Calu3 (cell line): ENCODE data around the gene WWOX. TPM values are rescaled to one million over a fixed set of nuclear protein-coding genes. Genes with fewer than 3 reads are reported as not detected.

Source experiments
- BruUV-seq: library from RNA; stranded (reverse); fragments of 400-500 nt; replicated peaks from 2 replicates; lab custom pipeline; 2021; lab: Mats Ljungman, UMichigan
- CTCF ChIA-PET: fragments of 300-600 bp; sonication (Branson Sonifier 250); formaldehyde crosslinking; loops from one replicate; lab custom pipeline; 2022; ENCODE audit warnings: antibody characterized with exemption; lab: Charles Lee
- DNase-seq: peaks from one replicate; pipeline ENCODE4 v3.0.0; 2022
- H3K27ac Mint-ChIP-seq: one replicate; pipeline ENCODE4 v1.8.0; 2022; ENCODE audit warnings: mixed read lengths; ENCODE audit not compliant: unreplicated experiment
- H3K27me3 Mint-ChIP-seq: one replicate; pipeline ENCODE4 v1.8.0; 2022; ENCODE audit warnings: mixed read lengths; ENCODE audit not compliant: unreplicated experiment
- H3K36me3 Mint-ChIP-seq: one replicate; pipeline ENCODE4 v1.8.0; 2022; ENCODE audit warnings: mild to moderate bottlenecking, moderate library complexity, mixed read lengths; ENCODE audit not compliant: insufficient read depth, unreplicated experiment
- H3K4me1 Mint-ChIP-seq: one replicate; pipeline ENCODE4 v1.8.0; 2022; ENCODE audit warnings: mild to moderate bottlenecking, low read depth, mixed read lengths; ENCODE audit not compliant: unreplicated experiment
- H3K4me3 Mint-ChIP-seq: one replicate; pipeline ENCODE4 v1.8.0; 2022; ENCODE audit warnings: mild to moderate bottlenecking, low read depth, moderate library complexity, mixed read lengths; ENCODE audit not compliant: unreplicated experiment
- H3K9me3 Mint-ChIP-seq: one replicate; pipeline ENCODE4 v1.8.0; 2022; ENCODE audit warnings: low read depth, mixed read lengths; ENCODE audit not compliant: unreplicated experiment
- intact Hi-C: fragments of 100-400 bp; cut with micrococcal nuclease; formaldehyde crosslinking; loops from one replicate; pipeline ENCODE4 v1.10.0; 2022; ENCODE audit not compliant: unreplicated experiment
- total RNA-seq: library from RNA; stranded (reverse); gene quantifications from 2 replicates; pipeline ENCODE4 v1.2.3, GENCODE V29; 2022
- TF ChIP-seq, protein P1 (sequence below): fragments of 200-600 bp; IDR thresholded peaks from one replicate; pipeline ENCODE4 v1.8.0; 2022; ENCODE audit warnings: antibody characterized with exemption; ENCODE audit not compliant: unreplicated experiment

Gene WWOX
- total RNA-seq, 1 experiment from 2014 or later, result 33.5 TPM

DNA sequence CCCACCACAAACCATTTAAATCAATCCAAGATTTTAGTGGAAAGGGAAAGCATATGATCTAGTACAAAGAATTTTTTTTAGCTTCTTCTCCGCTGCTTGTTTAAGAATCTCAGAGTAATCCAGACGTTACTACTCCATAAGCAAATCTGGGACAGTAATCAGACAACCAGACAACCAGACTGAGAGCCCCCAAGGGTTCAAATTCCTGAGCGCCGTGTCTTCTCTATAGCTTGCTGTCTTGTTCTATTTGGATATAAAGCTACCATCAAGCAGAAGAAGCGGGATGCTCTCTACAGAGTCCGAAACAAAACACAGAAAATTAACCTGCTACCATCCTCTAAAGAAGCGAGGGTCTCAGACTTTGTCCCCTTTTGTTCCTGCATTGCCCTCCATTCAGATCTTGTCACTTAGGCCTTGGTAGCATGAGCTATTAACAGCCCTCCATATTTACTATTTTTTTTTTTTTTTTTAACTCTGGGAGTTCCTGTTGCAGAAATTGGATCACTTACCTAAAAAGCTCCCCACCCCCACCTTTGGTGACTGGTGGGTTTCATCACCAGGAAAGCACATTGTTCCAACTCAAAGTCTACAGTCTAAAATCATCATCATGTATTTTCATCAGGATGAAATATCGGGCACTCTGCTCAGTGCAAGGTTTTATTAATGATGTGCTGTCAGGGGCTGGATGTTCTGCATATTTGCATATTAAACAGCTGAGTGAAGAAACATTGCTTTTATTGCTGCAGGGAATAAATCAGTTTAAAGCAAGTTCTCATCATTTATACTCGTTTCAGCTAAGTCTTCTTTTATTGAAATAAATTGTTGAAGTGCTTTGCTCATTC, 576.7 kb downstream of the WWOX start:
- no TSS peak for BruUV-seq
- H3K9me3 Mint-ChIP-seq, result peaks cover 3% of the 10 kb centered on the region
- H3K27me3 Mint-ChIP-seq, result no peaks in the 10 kb centered on the region
- no peaks in the 10 kb centered on the region for H3K36me3 Mint-ChIP-seq
- TF ChIP-seq, protein P1, sequence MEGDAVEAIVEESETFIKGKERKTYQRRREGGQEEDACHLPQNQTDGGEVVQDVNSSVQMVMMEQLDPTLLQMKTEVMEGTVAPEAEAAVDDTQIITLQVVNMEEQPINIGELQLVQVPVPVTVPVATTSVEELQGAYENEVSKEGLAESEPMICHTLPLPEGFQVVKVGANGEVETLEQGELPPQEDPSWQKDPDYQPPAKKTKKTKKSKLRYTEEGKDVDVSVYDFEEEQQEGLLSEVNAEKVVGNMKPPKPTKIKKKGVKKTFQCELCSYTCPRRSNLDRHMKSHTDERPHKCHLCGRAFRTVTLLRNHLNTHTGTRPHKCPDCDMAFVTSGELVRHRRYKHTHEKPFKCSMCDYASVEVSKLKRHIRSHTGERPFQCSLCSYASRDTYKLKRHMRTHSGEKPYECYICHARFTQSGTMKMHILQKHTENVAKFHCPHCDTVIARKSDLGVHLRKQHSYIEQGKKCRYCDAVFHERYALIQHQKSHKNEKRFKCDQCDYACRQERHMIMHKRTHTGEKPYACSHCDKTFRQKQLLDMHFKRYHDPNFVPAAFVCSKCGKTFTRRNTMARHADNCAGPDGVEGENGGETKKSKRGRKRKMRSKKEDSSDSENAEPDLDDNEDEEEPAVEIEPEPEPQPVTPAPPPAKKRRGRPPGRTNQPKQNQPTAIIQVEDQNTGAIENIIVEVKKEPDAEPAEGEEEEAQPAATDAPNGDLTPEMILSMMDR, result no peak
- no peak overlapping the region for H3K4me3 Mint-ChIP-seq
- CTCF ChIA-PET, result no interaction called here
- no peak for DNase-seq
- no peak overlapping the region for H3K27ac Mint-ChIP-seq
- H3K4me1 Mint-ChIP-seq, result no peaks in the 10 kb centered on the region
- intact Hi-C loops, result no loop called here

DNA sequence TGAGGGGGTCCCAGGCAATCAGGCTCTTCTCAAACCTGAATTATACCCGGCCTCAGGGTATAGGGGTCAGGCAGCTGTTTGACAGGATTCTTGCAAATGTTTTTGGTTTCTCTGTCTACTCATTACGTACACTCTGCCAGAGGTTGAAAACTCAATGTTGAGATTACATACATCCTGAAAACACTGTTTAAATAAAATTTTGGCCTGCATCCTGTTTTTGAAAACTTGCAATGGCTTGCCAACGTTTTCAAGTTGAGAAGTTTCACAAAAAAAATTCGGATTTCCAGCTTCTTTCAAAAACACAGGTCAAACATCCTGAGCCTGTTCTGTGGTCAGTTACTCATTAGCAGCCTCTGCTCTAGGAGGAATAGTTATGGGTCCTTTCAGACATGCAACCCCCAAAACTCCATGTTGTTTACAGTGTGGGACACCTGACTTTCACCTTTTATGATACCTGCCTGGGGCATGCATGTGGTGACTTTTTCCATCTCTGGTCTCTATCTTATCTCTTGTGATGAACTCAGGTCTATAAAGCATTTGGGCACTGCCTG, 577.8 kb downstream of the WWOX start:
- Mint-ChIP-seq H3K9me3 (peaks cover 3% of the 10 kb centered on the region), H3K36me3 (no peaks in the 10 kb centered on the region), H3K27ac (no peak overlapping the region), H3K27me3 (no peaks in the 10 kb centered on the region), H3K4me1 (no peaks in the 10 kb centered on the region), H3K4me3 (no peak overlapping the region)
- CTCF ChIA-PET, result interaction anchor here (0.6 kb wide), 1 partner anchor 14 kb away, joined by 3 read pairs; no protein-coding TSS in a partner anchor
- BruUV-seq, result no TSS peak
- TF ChIP-seq, protein P1, result no peak
- DNase-seq, result no peak
- intact Hi-C loops, result no loop called here

DNA sequence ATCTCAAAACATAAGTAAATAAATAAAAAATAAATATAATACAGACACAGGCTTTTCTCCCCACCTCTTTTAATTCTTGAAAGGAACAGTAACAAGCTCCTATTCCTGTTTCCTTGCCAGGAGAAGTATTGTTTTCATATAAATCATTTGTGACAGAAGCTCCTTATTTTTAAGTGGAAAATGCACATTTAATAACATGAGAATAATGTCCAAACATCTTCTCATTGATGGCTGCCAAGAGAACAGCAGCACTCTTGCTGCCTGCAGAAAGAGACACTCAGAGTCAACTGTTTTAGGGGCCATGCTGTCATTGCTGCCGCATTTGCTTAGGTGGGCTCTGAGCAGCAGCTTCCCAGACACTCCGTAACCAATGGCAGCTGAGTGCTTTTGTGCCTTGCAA, 580.1 kb downstream of the WWOX start:
- Mint-ChIP-seq H3K4me3 (no peak overlapping the region), H3K27ac (no peak overlapping the region), H3K36me3 (no peaks in the 10 kb centered on the region), H3K9me3 (peaks cover 7% of the 10 kb centered on the region), H3K27me3 (no peaks in the 10 kb centered on the region), H3K4me1 (no peaks in the 10 kb centered on the region)
- CTCF ChIA-PET, result no interaction called here
- intact Hi-C loops, result no loop called here
- no peak for DNase-seq
- BruUV-seq, result no TSS peak
- TF ChIP-seq, protein P1, result no peak

DNA sequence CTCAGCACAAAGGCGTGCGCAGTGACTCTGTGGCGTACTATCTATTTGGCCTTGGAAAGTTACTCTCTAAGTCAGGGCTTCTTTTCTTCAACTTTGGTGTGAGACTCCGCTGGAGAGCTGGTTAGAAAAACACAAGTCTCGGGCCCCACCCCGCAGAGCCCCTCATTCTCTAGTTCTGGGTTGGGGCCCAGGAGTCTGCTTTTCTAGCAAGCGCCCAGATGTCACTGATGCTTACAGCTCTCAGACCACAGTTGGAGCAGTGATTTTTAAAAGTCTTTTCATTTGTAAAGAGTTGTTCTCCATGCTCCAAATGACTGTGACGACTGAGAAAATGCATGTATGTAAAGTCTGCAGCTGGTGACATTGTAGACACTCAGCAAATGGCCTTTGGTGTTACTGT, 582.3 kb downstream of the WWOX start:
- H3K27me3 Mint-ChIP-seq, result no peaks in the 10 kb centered on the region
- peaks cover 14% of the 10 kb centered on the region for H3K9me3 Mint-ChIP-seq
- H3K4me3 Mint-ChIP-seq, result no peak overlapping the region
- no peak for DNase-seq
- no peaks in the 10 kb centered on the region for H3K4me1 Mint-ChIP-seq
- CTCF ChIA-PET, result no interaction called here
- intact Hi-C loops, result no loop called here
- no peaks in the 10 kb centered on the region for H3K36me3 Mint-ChIP-seq
- no peak overlapping the region for H3K27ac Mint-ChIP-seq
- no TSS peak for BruUV-seq
- TF ChIP-seq, protein P1, result no peak
